Cardiac fibroblast (primary cell): ENCODE measurements around the gene PPP4R4.
"Not testable (repeated sequence)": the region's sequence is repeated elsewhere in the genome, so short reads cannot be mapped to it uniquely, and the experiment has no call there.

Source experiments
- DNase-seq, 2 donors: peaks; one replicate each; pipeline versions ENCODE4 v3.0.0 to v3.0.0-alpha.2; 2010; ENCODE audit warnings: low read depth in 2 of 2
- H3K4me3 ChIP-seq, 2 donors: replicated peaks in 1 of 2; 1 replicate in 1 of 2; 2 replicates in 1 of 2; pipeline ENCODE4 v1.5.1; 2011; ENCODE audit warnings: low read depth in 2 of 2, low read length in 2 of 2, mild to moderate bottlenecking in 2 of 2, moderate library complexity in 1 of 2
- CTCF ChIP-seq: IDR thresholded peaks from one replicate; pipeline ENCODE4 v1.5.1; 2011; ENCODE audit warnings: low read depth, mild to moderate bottlenecking, low read length, inconsistent platforms

The PPP4R4 gene

GRCh38 chr14:94295360-94296180, 121.4 kb downstream of the PPP4R4 start:
- no peak for TF ChIP-seq CTCF
- no peak overlapping the region for H3K4me3 ChIP-seq
- DNase-seq = no peak

DNA sequence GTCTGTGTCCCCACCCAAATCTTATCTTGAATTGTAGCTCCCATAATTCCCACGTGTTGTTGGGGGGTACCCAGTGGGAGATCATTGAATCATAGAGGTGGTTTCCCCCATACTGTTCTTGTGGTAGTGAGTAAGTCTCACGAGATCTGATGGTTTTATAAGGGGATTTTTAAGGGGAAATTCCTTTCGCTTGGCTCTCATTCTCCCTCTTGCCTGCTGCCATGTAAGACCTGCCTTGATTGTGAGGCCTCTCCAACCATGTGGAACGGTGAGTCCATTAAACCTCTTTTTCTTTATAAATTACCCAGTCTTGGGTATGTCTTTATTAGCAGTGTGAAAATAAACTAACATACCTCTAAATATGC, 122.0 kb downstream of the PPP4R4 start:
- not testable (repeated sequence) for DNase-seq

GRCh38 chr14:94298130-94298529, 124.0 kb downstream of the PPP4R4 start:
- no peak for TF ChIP-seq CTCF
- H3K4me3 ChIP-seq = no peak overlapping the region
- DNase-seq = no peak

More for the DNA sequence above, 122.0 kb downstream of the PPP4R4 start:
- not testable (repeated sequence) for H3K4me3 ChIP-seq

GRCh38 chr14:94303111-94303510, 129.0 kb downstream of the PPP4R4 start:
- no peak overlapping the region for H3K4me3 ChIP-seq
- no peak for DNase-seq
- TF ChIP-seq CTCF = no peak

- no peak for DNase-seq
- no peak for TF ChIP-seq CTCF
- no peak overlapping the region for H3K4me3 ChIP-seq
Measured at GRCh38 chr14:94304243-94304642, 130.1 kb downstream of the PPP4R4 start.

- TF ChIP-seq CTCF = no peak
- DNase-seq = no peak
- H3K4me3 ChIP-seq = no peak overlapping the region
Measured at GRCh38 chr14:94305620-94306019, 131.5 kb downstream of the PPP4R4 start.

DNA sequence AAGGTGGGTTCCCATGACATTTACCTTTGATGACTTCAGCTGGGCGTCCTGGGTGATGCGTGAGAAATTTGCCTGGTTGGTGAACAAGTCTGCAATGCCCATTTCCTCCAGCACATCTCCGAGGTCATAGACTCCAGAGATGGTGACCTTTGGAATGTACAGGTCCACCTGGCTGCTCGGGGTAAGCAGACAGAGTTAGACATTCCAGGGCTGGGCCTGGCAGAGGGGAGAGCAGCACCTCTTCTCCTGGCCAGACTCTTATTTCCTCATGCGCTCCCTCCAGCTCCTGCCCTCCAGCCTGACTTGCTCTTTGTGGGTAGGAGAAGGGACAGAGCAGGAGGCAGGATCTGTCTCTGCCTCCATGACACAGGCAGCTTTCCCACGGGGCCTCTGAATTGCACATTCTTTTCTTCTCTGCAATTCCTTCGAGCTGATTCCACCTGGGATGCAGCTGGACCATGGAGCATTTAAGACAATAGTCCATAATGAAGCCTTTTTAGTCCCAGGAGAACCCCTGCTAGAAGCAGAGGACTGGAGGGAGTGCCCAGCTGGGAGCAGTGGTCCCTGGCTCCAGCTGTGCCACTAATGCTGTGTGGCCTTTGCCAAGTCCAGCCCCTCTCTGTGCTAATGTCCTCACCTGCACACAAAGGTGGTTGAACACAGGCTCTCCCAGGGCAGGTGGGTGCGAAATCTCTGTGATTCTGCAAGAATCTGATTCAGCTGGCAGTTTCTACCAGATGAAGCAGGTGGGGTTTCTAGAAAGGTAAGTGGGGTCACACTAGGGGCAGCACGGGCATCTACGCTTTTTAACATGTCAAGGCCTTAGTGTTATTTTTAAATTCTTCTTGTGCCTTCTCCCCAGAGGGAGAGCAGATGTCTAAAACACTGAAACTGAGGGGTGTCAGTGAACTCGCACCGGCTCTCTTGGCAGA, 132.2 kb downstream of the PPP4R4 start:
- H3K4me3 ChIP-seq = no peak overlapping the region
- TF ChIP-seq CTCF = no peak
- DNase-seq = no peak
